GM12878 (cell line): Measurements from ENCODE around the gene PPP3CA. TPM values are rescaled to one million over a fixed set of nuclear protein-coding genes. Genes with fewer than 3 reads are reported as not detected.

Source experiments
- ATAC-seq: fragments of 200-7000 bp; cut with Tn5 transposase; 3 replicates; pipeline ENCODE4 v1.9.1; 2020; ENCODE audit warnings: mild to moderate bottlenecking, moderate library complexity
- BruUV-seq: library from RNA; stranded (reverse); fragments of 400-500 nt; replicated peaks from 2 replicates; lab custom pipeline; 2021; lab: Mats Ljungman, UMichigan
- CTCF ChIA-PET: fragments of 300-600 bp; sonication (Branson Sonifier 250); formaldehyde crosslinking; extraction: SDS; loops from one replicate; lab custom pipeline; 2021; ENCODE audit warnings: inconsistent platforms; lab: Yijun Ruan, JAX
- POLR2A ChIA-PET: fragments of 350-600 bp; formaldehyde crosslinking; extraction: SDS; loops from one replicate; lab custom pipeline; 2021; ENCODE audit warnings: inconsistent platforms; lab: Charles Lee
- RAD21 ChIA-PET: fragments of 300-600 bp; sonication (Branson Sonifier 250); formaldehyde crosslinking; loops from one replicate; lab custom pipeline; 2023; ENCODE audit warnings: antibody characterized with exemption; ENCODE audit not compliant: unreplicated experiment; lab: Charles Lee
- SMC1A ChIA-PET: fragments of 300-600 bp; sonication (Branson Sonifier 250); formaldehyde crosslinking; loops from one replicate; lab custom pipeline; 2023; ENCODE audit not compliant: unreplicated experiment, uncharacterized antibody; lab: Charles Lee
- DNase-seq: peaks from one replicate; pipeline ENCODE4 v3.0.0-alpha.2; 2011; ENCODE audit warnings: low read depth, low spot score
- FAIRE-seq: peaks from 3 replicates; lab custom pipeline; 2011; peaks lifted over from hg19 to GRCh38; lab: Jason Lieb, UNC
- H2AFZ ChIP-seq: 2 replicates; pipeline ENCODE4 v1.6.0; 2011; ENCODE audit warnings: low read depth, low read length, control low read depth; ENCODE audit not compliant: control insufficient read depth
- H3K27ac ChIP-seq: 2 replicates; pipeline ENCODE4 v1.5.1; 2011; ENCODE audit warnings: control low read depth; ENCODE audit not compliant: control insufficient read depth, insufficient read depth
- H3K27me3 ChIP-seq, 2 experiments: replicated peaks in 1 of 2; 2 replicates each; pipeline versions ENCODE4 v1.6.0 to v1.6.1; 2011; ENCODE audit warnings: low read length in 1 of 2; ENCODE audit not compliant: control insufficient read depth in 2 of 2, insufficient read depth in 2 of 2
- H3K36me3 ChIP-seq, 2 experiments: 2 replicates each; pipeline ENCODE4 v1.5.1; 2011; ENCODE audit warnings: low read length in 1 of 2; ENCODE audit not compliant: control insufficient read depth in 2 of 2, insufficient read depth in 2 of 2
- H3K4me1 ChIP-seq: 2 replicates; pipeline ENCODE4 v1.6.1; 2011; ENCODE audit warnings: mild to moderate bottlenecking, low read length, moderate library complexity, mixed read lengths; ENCODE audit not compliant: control insufficient read depth, insufficient read depth
- H3K4me2 ChIP-seq: 2 replicates; pipeline ENCODE4 v1.6.0; 2011; ENCODE audit warnings: control low read depth; ENCODE audit not compliant: control insufficient read depth, insufficient read depth
- H3K4me3 ChIP-seq: fragments of 200-600 bp; sonication (generic); 2 replicates; pipeline ENCODE4 v1.5.1; 2016
- H3K79me2 ChIP-seq: 2 replicates; pipeline ENCODE4 v1.6.0; 2011; ENCODE audit warnings: low read length; ENCODE audit not compliant: control insufficient read depth, insufficient read depth
- H3K9ac ChIP-seq: 2 replicates; pipeline ENCODE4 v1.8.0; 2011; ENCODE audit warnings: low read length, control low read depth, mixed read lengths; ENCODE audit not compliant: control insufficient read depth, insufficient read depth
- H3K9me3 ChIP-seq: replicated peaks from 3 replicates; pipeline ENCODE4 v1.5.1; 2011; ENCODE audit warnings: mild to moderate bottlenecking, low read length; ENCODE audit not compliant: control insufficient read depth, insufficient read depth
- H4K20me1 ChIP-seq: 2 replicates; pipeline ENCODE4 v1.6.0; 2011; ENCODE audit not compliant: control insufficient read depth, insufficient read depth
- BACH1 ChIP-seq: fragments of 450-650 bp; IDR thresholded peaks from 2 replicates; pipeline ENCODE4 v1.6.1; 2017; ENCODE audit warnings: mild to moderate bottlenecking, borderline replicate concordance
- CHD4 ChIP-seq: fragments of 200-600 bp; sonication (generic); IDR thresholded peaks from 2 replicates; pipeline ENCODE4 v1.6.1; 2016; ENCODE audit warnings: mild to moderate bottlenecking
- ESRRA ChIP-seq: IDR thresholded peaks from 2 replicates; pipeline ENCODE4 v1.6.1; 2012; ENCODE audit warnings: mild to moderate bottlenecking, low read length, improper control_type of control experiment
- GATAD2B ChIP-seq: fragments of 450-650 bp; conservative IDR thresholded peaks from 2 replicates; pipeline ENCODE4 v1.6.1; 2017; ENCODE audit warnings: low read depth, mild to moderate bottlenecking, moderate library complexity
- HDAC6 ChIP-seq: fragments of 200-600 bp; sonication (generic); IDR thresholded peaks from one replicate; pipeline ENCODE4 v1.8.0; 2017; ENCODE audit warnings: antibody characterized with exemption; ENCODE audit not compliant: unreplicated experiment
- HDGF ChIP-seq: fragments of 450-650 bp; IDR thresholded peaks from 2 replicates; pipeline ENCODE4 v1.6.1; 2016; ENCODE audit warnings: antibody characterized with exemption
- MEF2A ChIP-seq: IDR thresholded peaks from 2 replicates; pipeline ENCODE4 v1.6.1; 2011; ENCODE audit warnings: low read depth, mild to moderate bottlenecking, low read length, moderate library complexity; ENCODE audit not compliant: insufficient read depth
- NR2F1 ChIP-seq: fragments of 450-650 bp; conservative IDR thresholded peaks from 2 replicates; pipeline ENCODE4 v1.6.1; 2017; ENCODE audit warnings: mild to moderate bottlenecking
- SMC3 ChIP-seq: IDR thresholded peaks from 2 replicates; pipeline ENCODE4 v1.6.1; 2011; ENCODE audit warnings: low read length, improper control_type of control experiment, borderline replicate concordance
- TCF7 ChIP-seq: IDR thresholded peaks from 2 replicates; pipeline ENCODE4 v1.6.1; 2014; ENCODE audit warnings: antibody characterized with exemption, borderline replicate concordance
- WGBS: methylation state at CpG from one replicate; pipeline ENCODE4 v1.1.6; 2016; ENCODE audit warnings: low lambda C conversion rate; ENCODE audit not compliant: insufficient replicate concordance, insufficient coverage; ENCODE audit errors: missing lambda C conversion rate; 5-methylcytosine and 5-hydroxymethylcytosine counted together
- in situ Hi-C: fragments of 300-500 bp; cut with MboI; formaldehyde crosslinking; loops from 9 replicates; pipeline ENCODE4 v1.14.3; 2018; ENCODE audit warnings: mixed read lengths
- intact Hi-C: fragments of 100-400 bp; cut with micrococcal nuclease; formaldehyde crosslinking; loops from one replicate; pipeline ENCODE4 v1.14.2; 2022; ENCODE audit not compliant: unreplicated experiment
- polyA plus RNA-seq, 11 experiments: library from polyadenylated mRNA; depleted of rRNA in 4 of 11; unstranded in 6 of 11; stranded (reverse) in 5 of 11; fragments of >200 nt; fragmentation: Nextera tagmentation in 4 of 11; fragmentation: Illumina TruSeq in 1 of 11; extraction: Ambion mirVana in 4 of 11; extraction: Trizol in 1 of 11; gene quantifications; 1 replicate in 1 of 11; 2 replicates in 10 of 11; pipeline versions ENCODE4 v1.2.1 to v1.2.3, GENCODE V29; 2011 to 2016; ENCODE audit warnings: inconsistent platforms in 2 of 11, missing spikeins in 2 of 11, low read depth in 1 of 11
- total RNA-seq, 4 experiments: library from RNA; depleted of rRNA in 3 of 4; stranded (reverse); fragments of >200 nt in 3 of 4; fragmentation: Illumina TruSeq in 1 of 4; extraction: Trizol in 1 of 4; gene quantifications; 2 replicates each; pipeline versions ENCODE4 v1.2.1 to v1.2.3, GENCODE V29; 2013 to 2021
- TF ChIP-seq, protein P1 (sequence below): IDR thresholded peaks from 2 replicates; pipeline ENCODE4 v1.6.1; 2012; ENCODE audit warnings: low read depth, low read length, improper control_type of control experiment
- TF ChIP-seq, protein P2 (sequence below): fragments of 450-650 bp; IDR thresholded peaks from 2 replicates; pipeline ENCODE4 v1.6.1; 2017; ENCODE audit warnings: mild to moderate bottlenecking
- TF ChIP-seq, protein P3 (sequence below): fragments of 450-650 bp; IDR thresholded peaks from 2 replicates; pipeline ENCODE4 v1.6.1; 2018; ENCODE audit warnings: borderline replicate concordance, mild to moderate bottlenecking; ENCODE audit not compliant: partially characterized antibody
- TF ChIP-seq, protein P4 (sequence below): fragments of 450-650 bp; conservative IDR thresholded peaks from 2 replicates; pipeline ENCODE4 v1.6.1; 2017; ENCODE audit warnings: mild to moderate bottlenecking, moderate library complexity

The PPP3CA gene
- total and polyA plus RNA-seq, 10 of the 15 experiments (the other 5 are each of a cell fraction or from before 2014, with no cell fraction given): 0.33 to 9.0 (median 1.0) TPM

DNA sequence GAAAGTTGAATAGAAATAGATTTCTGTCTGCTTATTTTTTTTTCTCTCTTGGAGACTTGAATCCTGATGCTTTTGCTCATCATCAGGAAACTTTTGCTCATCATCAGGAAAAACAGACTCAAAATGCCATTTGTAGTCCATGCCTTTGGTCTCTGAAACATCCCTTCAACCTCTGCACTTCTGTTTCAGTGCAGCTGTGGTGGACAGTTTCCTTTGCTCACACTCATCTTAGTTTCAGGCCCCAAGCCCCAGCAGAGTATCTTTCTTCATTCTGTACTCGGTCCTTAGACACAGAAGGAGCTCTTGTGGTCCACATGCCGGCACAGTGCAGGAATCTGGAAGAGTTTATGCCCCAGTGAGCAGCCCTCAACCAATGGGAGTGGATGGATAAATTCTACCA, 337.9 kb downstream of the PPP3CA start:
- H4K20me1 ChIP-seq: no peaks in the 10 kb centered on the region
- ChIA-PET POLR2A (no interaction called here), RAD21 (interaction anchor here (1.0 to 2.0 kb wide), 2 partner anchors 10 to 17 kb away, joined by 3 to 5 read pairs; no protein-coding TSS in a partner anchor), SMC1A (interaction anchor here (1.0 to 2.5 kb wide), 2 partner anchors 10 to 12 kb away, joined by 4 to 13 read pairs; no protein-coding TSS in a partner anchor), CTCF (interaction anchor here (1.1 kb wide), 1 partner anchor 10 kb away, joined by 4 read pairs; no protein-coding TSS in a partner anchor)
- no TSS peak for BruUV-seq
- H3K27ac ChIP-seq: no peak overlapping the region
- intact Hi-C loops: no loop called here
- no peaks in the 10 kb centered on the region for H3K27me3 ChIP-seq
- DNase-seq (peak; percentile 9), ATAC-seq (peak; percentile 48), FAIRE-seq (no peak)
- no peaks in the 10 kb centered on the region; the same call in 2 of the 3 replicates for H3K9me3 ChIP-seq
- no peak for TF ChIP-seq SMC3
- no peak for TF ChIP-seq HDGF
- TF ChIP-seq, protein P1, sequence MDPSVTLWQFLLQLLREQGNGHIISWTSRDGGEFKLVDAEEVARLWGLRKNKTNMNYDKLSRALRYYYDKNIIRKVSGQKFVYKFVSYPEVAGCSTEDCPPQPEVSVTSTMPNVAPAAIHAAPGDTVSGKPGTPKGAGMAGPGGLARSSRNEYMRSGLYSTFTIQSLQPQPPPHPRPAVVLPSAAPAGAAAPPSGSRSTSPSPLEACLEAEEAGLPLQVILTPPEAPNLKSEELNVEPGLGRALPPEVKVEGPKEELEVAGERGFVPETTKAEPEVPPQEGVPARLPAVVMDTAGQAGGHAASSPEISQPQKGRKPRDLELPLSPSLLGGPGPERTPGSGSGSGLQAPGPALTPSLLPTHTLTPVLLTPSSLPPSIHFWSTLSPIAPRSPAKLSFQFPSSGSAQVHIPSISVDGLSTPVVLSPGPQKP: no peak
- TF ChIP-seq ESRRA: no peak
- no peak for TF ChIP-seq CHD4
- TF ChIP-seq, protein P2, sequence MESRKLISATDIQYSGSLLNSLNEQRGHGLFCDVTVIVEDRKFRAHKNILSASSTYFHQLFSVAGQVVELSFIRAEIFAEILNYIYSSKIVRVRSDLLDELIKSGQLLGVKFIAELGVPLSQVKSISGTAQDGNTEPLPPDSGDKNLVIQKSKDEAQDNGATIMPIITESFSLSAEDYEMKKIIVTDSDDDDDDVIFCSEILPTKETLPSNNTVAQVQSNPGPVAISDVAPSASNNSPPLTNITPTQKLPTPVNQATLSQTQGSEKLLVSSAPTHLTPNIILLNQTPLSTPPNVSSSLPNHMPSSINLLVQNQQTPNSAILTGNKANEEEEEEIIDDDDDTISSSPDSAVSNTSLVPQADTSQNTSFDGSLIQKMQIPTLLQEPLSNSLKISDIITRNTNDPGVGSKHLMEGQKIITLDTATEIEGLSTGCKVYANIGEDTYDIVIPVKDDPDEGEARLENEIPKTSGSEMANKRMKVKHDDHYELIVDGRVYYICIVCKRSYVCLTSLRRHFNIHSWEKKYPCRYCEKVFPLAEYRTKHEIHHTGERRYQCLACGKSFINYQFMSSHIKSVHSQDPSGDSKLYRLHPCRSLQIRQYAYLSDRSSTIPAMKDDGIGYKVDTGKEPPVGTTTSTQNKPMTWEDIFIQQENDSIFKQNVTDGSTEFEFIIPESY: no peak
- no peak for TF ChIP-seq NR2F1
- TF ChIP-seq MEF2A: no peak
- no peak for TF ChIP-seq GATAD2B
- TF ChIP-seq TCF7: no peak
- TF ChIP-seq, protein P3, sequence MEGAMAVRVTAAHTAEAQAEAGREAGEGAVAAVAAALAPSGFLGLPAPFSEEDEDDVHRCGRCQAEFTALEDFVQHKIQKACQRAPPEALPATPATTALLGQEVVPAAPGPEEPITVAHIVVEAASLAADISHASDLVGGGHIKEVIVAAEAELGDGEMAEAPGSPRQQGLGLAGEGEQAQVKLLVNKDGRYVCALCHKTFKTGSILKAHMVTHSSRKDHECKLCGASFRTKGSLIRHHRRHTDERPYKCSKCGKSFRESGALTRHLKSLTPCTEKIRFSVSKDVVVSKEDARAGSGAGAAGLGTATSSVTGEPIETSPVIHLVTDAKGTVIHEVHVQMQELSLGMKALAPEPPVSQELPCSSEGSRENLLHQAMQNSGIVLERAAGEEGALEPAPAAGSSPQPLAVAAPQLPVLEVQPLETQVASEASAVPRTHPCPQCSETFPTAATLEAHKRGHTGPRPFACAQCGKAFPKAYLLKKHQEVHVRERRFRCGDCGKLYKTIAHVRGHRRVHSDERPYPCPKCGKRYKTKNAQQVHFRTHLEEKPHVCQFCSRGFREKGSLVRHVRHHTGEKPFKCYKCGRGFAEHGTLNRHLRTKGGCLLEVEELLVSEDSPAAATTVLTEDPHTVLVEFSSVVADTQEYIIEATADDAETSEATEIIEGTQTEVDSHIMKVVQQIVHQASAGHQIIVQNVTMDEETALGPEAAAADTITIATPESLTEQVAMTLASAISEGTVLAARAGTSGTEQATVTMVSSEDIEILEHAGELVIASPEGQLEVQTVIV: no peak
- TF ChIP-seq HDAC6: no peak
- no peak for TF ChIP-seq BACH1
- TF ChIP-seq, protein P4, sequence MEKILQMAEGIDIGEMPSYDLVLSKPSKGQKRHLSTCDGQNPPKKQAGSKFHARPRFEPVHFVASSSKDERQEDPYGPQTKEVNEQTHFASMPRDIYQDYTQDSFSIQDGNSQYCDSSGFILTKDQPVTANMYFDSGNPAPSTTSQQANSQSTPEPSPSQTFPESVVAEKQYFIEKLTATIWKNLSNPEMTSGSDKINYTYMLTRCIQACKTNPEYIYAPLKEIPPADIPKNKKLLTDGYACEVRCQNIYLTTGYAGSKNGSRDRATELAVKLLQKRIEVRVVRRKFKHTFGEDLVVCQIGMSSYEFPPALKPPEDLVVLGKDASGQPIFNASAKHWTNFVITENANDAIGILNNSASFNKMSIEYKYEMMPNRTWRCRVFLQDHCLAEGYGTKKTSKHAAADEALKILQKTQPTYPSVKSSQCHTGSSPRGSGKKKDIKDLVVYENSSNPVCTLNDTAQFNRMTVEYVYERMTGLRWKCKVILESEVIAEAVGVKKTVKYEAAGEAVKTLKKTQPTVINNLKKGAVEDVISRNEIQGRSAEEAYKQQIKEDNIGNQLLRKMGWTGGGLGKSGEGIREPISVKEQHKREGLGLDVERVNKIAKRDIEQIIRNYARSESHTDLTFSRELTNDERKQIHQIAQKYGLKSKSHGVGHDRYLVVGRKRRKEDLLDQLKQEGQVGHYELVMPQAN: no peak
- no peak overlapping the region for H3K9ac ChIP-seq
- H3K4me2 ChIP-seq: peak overlapping the region; percentile 62
- in situ Hi-C loops: loop anchor here (25.0 kb wide), 1 partner anchor 1172 kb away; no protein-coding TSS in a partner anchor
- H3K4me3 ChIP-seq: no peak overlapping the region
- H3K79me2 ChIP-seq: no peaks in the 10 kb centered on the region
- WGBS: 0% methylated on average over 2 of the region's 2 CpGs
- H2AFZ ChIP-seq: no peak overlapping the region
- H3K36me3 ChIP-seq: no peaks in the 10 kb centered on the region
- peaks cover 25% of the 10 kb centered on the region for H3K4me1 ChIP-seq
